Keratinocyte (primary cell): ENCODE measurements around the gene HSD11B1L.

Experiments used
- CTCF ChIP-seq, 3 experiments: IDR thresholded peaks in 1 of 3; conservative IDR thresholded peaks in 1 of 3; optimal IDR thresholded peaks in 1 of 3; 2 replicates in 2 of 3; 3 replicates in 1 of 3; pipeline versions ENCODE3 to v1.5.1; 2011; ENCODE audit warnings: low read length in 3 of 3, mild to moderate bottlenecking in 3 of 3, moderate library complexity in 2 of 3, control low read depth in 1 of 3, inconsistent platforms in 1 of 3; ENCODE audit not compliant: insufficient read depth in 2 of 3; ENCODE audit errors: extremely low read depth in 1 of 3
- EZH2 ChIP-seq: IDR thresholded peaks from one replicate; pipeline ENCODE4 v1.6.1; 2012; ENCODE audit warnings: inconsistent platforms, mild to moderate bottlenecking, low read length, moderate library complexity

GRCh38 chr19:5676772-5677105 lies 4.1 kb upstream of the HSD11B1L start:
- TF ChIP-seq EZH2 (no peak), CTCF (optimal IDR thresholded peaks at IDR 0.05 in 1 of 3, IDR thresholded peaks at IDR 0.05 in 1 of 3, conservative IDR thresholded peaks at IDR 0.05 in 1 of 3; ENCODE audit: extremely low read depth in 1 of 3, insufficient read depth in 2 of 3, low read length in 3 of 3) (no peak)
